DOHH2 (cell line): ENCODE results near the gene GSG1L.

Experiments used
- EZH2phosphoT487 ChIP-seq: fragments of 200-600 bp; sonication (generic); IDR thresholded peaks from 2 replicates; pipeline ENCODE4 v1.6.1; 2017; ENCODE audit warnings: borderline replicate concordance, mild to moderate bottlenecking, antibody characterized with exemption, low read length, moderate library complexity, mixed read lengths
- TF ChIP-seq, protein P1 (sequence below): fragments of 200-600 bp; sonication (generic); IDR thresholded peaks from one replicate; pipeline ENCODE4 v1.5.1; 2014; ENCODE audit warnings: antibody characterized with exemption, mild to moderate bottlenecking, low read depth, low read length; ENCODE audit not compliant: poor library complexity, severe bottlenecking

DNA sequence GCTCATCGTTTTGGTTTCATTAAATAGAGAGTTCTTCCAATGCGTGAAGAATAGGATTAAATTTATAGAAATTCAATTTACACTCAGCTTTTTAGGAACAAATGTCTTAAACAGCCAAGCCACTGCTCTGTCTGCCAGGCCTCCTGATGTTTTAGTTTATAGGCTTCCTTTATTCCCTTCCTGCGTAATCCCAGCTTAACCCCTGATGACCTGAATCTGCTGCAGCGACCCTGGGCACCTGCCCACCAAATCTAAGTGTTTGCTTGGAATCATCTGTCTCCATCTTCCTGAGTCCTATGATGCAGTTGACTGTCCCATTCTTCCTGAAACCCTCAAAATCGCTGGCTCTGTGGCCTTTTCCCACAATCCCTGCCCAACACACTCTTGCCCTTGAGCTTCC is 179.9 kb downstream of the GSG1L start:
- TF ChIP-seq, protein P1, sequence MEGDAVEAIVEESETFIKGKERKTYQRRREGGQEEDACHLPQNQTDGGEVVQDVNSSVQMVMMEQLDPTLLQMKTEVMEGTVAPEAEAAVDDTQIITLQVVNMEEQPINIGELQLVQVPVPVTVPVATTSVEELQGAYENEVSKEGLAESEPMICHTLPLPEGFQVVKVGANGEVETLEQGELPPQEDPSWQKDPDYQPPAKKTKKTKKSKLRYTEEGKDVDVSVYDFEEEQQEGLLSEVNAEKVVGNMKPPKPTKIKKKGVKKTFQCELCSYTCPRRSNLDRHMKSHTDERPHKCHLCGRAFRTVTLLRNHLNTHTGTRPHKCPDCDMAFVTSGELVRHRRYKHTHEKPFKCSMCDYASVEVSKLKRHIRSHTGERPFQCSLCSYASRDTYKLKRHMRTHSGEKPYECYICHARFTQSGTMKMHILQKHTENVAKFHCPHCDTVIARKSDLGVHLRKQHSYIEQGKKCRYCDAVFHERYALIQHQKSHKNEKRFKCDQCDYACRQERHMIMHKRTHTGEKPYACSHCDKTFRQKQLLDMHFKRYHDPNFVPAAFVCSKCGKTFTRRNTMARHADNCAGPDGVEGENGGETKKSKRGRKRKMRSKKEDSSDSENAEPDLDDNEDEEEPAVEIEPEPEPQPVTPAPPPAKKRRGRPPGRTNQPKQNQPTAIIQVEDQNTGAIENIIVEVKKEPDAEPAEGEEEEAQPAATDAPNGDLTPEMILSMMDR = no peak
- TF ChIP-seq EZH2phosphoT487 = no peak
